HG02763 (cell line): ENCODE results near the gene COL9A2.
"Not testable (repeated sequence)": the region's sequence is repeated elsewhere in the genome, so short reads cannot be mapped to it uniquely, and the experiment has no call there.

Experiments
- ATAC-seq: cut with Tn5 transposase; IDR thresholded peaks from one replicate; pipeline ENCODE4 v1.9.1; 2021; ENCODE audit warnings: mild to moderate bottlenecking, moderate library complexity; ENCODE audit not compliant: unreplicated experiment

The COL9A2 gene

DNA sequence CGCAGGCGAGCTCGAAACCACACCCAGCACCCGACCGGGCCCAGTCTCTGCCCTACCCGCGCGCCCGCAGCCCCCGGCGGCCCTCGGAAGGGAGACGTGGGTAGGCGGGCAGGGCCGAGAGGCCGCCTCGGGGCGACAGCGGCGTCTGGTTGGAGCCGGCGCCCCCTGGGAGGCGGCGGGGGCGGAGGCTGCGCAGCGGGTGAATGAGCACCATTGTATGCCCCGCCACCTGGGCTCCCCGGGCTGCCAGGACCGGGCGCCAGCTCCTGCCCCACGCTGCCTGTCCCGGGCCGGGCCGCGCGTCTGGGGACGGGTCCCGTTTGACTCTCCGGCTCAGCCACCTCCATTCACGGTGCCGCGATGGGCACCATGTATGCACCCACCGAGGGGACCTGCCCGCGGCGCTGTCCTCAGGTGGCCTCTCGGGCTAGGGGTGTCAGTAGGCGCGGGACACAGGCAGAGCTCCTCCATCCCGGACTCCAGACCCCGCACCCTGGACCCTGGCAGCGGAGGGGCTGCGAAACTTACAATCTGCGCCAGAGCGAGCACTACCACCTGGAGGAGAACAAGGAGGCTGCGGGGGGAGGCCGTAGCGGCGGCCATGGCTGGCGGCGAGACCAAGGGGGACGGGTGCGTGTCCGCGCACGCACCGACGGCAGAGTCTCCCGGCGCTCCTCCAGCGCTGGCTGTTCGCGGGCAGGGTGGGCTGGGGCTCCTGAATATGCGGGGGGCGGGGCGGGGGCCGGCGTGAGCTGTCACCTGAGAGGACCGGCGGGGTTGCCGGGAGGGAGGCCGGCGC is at the start of gene COL9A2:
Gene COL9A2 (minus strand): TSS at position 692 of the 799 bp plus-strand sequence. CDS start 89 bp downstream, at position 603.
- ATAC-seq, result no peak

DNA sequence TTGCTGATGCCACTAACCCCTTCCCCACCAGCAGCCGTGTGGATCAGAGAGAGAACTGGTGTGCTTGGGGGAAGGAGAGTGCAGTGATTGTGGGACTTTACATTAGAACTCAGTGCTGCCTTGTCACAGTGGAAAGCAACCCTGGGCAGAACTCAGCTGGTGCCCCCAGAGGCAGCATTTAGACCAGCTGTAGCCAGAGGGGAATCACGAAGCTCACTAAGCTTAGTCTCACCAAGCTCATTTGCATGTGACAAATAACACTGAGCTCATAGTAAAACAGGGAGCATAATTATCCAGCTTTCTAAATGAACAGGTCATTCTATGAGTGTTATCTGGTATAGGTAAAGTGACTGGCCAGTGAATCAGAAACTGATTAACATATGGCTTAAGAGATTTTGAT is 46.6 kb upstream of the COL9A2 start:
- peak; percentile 82 for ATAC-seq

DNA sequence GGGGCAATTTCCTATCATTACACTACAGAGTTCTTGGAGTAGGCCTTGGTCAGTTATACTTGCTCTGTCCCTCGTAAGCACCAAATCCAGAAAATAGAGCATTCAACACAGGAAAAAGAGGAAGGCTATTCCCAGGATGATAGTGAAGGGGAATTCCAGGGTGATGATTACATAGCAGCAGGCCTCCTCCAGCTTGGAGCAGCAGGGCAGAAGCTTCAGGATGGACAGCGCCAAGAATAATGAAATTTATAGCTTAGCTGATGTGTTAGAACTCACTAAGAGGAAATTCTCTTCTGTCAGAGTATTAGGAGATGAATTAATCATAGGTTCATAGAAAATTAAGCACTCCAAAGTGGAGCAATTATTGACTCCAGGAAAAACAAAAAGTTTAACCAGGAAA is 45.6 kb upstream of the COL9A2 start:
- no peak for ATAC-seq

DNA sequence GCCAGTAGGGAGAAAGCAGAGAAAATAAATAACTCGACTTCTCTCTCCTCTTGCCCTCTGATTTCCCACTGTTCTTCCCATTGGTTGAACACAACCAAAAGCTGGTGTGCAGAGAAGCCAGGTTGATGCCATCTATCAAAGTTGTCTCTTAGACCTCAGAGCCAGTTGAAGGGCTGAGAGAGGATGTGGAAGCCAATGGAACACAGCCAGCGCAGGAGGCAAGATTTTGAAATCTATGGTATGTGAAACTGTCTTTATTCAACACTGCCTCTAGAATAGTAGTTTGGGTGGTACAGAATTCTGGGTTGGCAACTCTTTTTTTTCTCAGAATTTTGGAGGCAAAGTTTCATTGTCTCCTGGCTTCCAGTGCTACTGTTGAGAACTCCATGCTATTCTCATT is 45.1 kb upstream of the COL9A2 start:
- ATAC-seq, result no peak

DNA sequence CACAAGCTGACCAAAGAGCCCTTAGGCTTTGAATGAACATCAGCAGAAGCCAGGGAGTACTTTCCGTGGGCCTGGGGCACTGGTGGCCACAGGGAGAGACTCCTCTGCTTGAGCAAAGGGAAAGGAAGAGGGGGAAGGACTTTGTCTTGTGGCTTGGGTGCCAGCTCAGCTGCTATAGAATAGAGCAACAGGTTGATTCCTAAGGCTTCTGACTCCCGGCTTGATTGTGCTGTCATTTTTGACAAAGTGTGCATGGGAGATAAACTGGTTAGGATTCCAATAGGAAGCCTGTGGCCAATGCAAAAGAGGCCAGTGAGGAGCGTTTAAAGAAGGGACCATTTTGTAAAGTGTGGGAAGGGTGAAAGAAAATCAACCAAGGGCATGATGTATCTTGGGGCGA is 44.6 kb upstream of the COL9A2 start:
- ATAC-seq, result no peak

DNA sequence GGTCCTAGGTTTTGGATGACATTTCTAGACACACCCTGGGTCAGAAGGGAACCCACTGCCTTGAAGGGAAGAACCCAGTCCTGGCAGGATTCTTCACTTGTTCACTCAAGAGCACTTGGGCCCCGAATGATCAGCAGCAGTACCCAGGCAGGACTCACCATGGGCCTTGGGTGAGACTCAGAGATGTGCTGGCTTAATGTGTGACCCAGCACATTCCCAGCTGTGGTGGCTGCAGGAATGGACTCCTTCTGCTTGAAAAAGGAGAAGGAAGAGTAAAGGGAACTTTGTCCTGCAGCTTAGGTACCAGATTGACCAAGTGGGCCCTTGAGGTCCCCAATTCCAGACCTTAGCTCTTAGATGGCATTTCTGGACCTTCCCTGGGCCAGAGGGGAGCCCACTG is 44.1 kb upstream of the COL9A2 start:
- ATAC-seq, result no peak

DNA sequence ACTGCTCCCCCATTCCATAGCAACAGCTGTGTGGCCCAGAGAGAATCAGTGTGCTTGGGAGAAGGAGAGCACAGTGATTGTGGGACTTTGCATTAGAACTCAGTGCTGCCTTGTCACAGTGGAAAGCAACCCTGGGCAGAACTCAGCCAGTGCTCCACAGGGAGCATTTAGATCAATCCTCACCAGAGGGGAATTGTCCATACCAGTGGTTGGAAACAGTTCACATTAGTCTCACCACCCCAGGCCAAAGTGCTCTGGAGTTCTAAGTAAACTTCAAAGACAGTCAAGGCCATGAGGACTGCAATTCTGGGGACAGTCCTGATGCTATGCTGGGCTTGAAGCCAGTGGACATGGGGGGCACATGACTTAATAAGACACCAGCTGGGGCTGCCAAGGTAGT is 43.5 kb upstream of the COL9A2 start:
- no peak for ATAC-seq

DNA sequence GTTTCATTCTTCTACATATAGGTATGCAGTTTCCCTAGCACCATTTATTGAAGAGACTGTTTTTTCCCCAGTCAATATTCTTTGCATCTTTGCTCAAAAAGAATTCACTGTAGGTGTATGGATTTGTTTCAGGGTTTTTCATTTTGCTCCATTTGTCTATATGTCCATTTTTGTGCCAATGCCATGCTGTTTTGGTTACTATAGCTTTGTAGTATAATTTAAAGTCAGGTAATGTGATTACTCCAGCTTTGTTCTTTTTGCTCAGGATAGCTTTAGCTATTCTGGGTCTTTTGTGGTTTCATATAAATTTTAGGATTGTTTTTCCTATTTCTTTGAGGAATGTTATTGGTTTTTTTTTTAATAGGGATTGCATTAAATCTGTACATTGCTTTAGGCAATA is 40.5 kb upstream of the COL9A2 start:
- ATAC-seq, result no peak

DNA sequence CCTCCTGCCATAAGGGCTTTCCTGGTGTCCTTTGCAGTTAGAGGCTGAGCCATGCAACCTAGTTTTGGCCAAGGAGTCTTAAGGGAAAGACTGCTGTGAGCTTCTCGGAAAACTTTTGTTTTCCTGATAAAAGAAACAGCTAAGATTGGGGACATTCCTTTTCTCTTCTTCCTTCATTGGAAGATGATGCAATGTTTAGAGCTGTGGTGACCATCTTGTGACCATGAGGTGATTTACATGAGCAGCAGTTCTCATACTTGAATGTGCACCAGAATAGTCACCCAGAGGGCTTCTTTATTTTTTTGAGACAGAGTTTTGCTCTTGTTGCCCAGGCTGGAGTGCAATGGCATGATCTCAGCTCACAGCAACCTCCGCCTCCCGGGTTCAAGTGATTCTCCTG is 36.0 kb upstream of the COL9A2 start:
- no peak for ATAC-seq

DNA sequence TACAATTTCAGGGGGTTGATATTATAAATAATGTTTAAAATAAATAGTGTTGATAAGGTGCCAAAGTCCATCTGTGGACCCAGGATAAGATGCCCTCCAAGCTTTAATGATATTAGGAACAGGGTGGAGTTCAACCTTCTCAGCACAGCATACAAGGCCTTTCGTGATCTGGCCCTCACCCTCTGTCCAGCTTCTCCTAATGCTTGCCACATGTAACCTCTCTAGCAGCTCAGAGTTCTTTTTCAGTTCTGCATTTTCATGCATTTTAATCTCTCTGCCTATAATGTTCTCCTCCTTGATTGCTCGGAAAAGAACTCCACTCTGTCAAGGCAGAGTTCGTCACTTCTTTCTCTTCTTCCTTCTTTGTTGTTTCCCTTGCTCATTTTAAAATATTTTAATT is 35.0 kb upstream of the COL9A2 start:
- ATAC-seq, result no peak

DNA sequence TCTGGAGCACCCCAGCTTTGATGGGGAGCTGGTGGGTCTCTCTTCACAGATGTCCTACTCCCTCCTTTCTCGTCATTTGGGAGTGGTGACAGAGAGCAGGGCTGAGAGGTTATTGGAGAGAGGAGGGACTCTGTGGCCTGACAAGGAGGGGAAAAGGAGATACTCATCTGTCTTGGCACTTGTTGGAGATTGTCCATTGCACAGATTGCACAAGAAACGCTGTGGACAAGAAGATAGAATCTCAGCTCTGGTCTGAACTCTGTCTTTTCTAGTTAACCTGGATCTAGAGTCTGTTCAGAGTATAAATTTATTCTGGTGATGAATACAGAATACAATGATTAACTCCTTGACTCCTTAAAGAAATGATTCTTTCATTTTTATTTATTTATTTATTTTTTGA is 34.0 kb upstream of the COL9A2 start:
- no peak for ATAC-seq

DNA sequence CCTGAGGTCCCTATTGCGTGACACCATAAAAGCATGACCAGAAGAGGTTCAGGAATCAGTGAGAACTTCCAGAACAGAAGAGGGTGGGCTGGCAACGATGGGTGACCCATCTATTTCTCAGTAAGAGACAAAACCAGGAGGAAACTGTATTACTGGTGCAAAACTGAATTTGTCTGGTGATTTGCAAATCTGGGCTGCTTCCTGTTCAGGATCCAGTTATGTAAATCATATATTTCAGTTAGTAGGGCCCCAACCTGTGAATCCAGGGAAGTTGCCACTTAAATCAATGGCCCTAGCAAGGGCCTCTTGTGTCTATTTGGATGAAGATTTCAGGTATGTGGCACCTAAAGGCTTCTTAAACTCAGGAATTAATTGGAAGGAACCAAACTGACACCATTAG is 33.3 kb upstream of the COL9A2 start:
- ATAC-seq, result no peak

DNA sequence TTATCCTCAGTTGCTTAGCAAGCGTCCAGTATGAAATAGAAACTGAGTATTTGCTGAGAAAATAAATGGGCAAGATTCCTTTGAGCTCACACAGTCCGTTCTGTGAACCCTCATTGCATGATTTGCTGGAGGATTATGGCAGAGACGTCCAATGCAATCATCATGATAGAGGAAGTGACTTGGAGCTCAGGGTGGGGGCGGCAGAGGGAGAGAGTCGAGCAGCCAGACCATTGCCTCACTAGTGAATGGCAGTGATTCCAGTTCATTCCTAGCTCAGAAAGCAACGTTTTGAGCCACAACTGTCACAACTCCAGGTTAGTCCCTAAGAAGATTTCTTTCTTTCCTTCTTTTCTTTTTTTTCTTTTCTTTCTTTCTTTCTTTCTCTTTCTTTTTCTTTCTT is 27.5 kb upstream of the COL9A2 start:
- no peak for ATAC-seq

DNA sequence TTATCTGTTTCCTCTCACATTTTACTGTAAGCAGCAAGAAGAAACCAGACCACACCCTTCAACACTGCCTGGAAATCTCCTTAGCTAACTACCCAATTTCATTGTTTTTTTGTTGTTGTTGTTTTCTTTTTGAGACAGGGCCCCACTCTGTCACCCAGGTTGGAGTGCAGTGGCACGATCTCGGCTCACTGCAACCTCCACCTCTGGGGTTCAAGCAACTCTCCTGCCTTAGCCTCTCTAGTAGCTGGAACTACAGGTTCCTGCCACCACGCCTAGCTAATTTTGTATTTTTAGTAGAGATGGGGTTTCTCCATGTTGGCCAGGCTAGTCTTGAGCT is 25.3 kb upstream of the COL9A2 start:
- not testable (repeated sequence) for ATAC-seq

DNA sequence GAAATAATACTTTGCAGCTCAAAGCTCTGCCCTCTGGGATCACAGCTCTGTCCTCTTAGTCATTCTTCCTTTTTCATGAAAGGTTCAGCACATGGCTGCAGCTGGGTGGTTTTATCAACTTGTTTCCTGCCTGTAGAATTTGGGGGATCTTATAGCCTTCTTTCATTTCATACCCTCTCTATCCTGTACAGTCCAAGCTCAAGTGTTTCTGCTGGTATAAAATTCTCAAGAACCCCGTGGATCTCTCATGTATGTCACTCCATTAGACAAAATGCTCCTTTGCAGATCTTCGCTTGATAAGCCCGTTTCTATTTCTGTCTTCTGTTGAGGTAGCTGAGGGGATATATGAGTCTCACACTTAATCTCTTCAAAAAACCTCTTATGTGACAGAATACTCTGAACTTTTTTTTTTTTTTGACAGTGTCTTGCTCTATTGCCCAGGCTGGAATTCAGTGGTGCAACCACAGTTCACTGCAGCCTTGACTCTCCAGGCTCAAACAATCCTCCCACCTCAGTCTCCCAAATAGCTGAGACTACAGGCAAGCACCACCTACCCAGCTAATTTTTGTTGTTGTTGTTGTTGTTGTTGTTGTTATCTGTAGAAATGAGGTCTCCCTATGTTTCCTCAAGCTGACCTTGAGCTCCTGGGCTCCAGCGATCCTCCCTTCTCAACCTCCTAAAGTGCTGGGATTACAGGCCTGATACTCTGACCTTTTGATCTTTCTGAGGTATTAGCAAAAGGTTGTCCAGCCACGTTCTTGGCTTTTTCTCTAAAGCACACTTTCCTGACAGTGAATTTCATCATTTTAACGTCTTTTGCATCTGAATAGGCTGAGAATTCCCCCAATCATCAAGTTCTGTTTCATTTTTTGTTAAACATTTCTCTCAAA is 24.6 kb upstream of the COL9A2 start:
- no peak for ATAC-seq

DNA sequence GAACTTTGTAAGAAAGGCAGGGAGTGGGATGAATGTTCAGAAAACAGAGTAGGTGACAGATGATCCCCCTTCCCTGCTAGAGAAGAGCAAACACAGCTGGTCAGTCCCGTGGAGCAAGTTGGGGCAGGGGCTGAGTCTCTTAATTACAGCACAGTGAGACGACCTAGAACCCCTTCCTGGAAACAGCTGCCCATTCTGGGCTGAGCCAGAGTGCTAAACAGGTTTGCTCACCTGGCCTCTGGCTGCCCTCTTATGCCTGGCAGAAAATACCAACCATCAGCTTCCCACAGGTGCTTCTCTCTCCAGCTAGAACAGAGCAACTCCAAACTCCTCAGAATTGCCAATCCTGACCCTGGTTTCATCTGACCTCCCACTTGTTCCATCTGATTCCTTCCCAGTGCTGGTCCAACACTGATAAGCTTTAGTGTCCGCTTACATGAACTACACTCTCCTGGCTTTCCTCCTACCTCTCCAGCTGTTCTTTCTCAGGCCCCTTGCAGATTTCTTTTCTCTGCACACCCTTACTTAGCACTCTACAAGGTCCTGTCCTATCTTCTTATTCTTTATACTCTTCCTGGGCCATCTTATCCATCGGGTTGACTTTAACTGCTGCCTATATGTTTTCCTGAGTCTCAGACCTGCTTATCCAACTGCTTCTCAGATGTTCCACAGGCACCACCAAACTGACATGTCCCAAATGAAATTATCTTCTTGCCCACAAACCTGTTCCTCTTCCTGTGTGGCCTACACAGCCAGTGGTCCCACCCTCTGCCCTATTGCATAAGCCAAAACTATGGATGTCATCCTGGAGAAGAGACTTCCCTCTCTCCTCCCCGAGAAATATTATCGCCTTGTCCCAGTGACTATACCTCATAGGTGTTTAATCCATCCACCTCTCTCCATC is 22.6 kb upstream of the COL9A2 start:
- no peak for ATAC-seq

DNA sequence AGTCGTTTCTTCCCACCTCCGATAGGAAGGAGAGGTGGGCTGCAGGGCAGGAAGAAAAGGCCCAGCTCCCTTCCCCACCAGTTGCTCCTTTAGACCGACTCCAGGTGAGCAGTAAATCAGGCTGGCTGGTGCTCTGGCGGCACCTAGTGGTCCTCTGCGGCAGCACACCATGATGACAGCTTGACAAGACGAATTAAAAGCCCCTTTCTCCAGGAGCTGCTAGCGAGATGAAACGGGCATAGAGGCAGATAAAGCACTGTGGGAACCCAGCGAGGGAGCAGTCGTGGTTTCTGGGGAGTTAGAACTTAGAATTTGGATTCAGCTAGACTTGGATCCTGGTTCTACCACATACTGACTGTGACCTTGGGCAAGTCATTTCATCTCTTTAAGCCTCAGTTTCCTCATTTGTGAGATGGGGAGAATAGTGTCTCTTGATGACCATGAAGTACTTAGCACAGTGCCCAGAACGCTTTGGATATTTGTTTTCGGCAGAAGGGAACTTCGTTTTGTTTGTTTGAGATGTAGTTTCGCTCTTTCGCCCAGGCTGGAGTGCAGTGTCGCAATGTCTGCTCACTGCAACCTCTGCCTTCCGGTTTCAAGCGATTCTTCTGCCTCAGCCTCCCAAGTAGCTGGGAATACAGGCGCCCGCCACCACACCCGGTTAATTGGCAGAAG is 21.8 kb upstream of the COL9A2 start:
- ATAC-seq, result no peak

DNA sequence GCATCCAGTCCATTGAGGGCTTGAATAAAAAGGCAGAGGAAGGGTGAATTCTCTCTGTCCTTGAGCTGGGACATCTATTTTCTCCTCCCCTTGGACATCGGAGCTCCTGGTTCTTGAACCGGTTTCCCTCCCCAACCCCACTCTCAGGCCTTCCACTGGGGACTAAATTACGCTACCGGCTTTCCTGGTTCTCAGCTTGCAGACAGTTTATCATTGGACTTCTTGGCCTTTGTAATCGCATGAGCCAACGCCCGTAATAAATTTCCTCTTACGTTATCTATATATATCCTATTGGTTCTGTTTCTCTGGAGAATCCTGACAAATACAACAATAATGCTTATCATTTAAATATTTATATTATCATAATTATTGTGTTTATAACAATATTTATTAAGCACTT is 20.4 kb upstream of the COL9A2 start:
- no peak for ATAC-seq

DNA sequence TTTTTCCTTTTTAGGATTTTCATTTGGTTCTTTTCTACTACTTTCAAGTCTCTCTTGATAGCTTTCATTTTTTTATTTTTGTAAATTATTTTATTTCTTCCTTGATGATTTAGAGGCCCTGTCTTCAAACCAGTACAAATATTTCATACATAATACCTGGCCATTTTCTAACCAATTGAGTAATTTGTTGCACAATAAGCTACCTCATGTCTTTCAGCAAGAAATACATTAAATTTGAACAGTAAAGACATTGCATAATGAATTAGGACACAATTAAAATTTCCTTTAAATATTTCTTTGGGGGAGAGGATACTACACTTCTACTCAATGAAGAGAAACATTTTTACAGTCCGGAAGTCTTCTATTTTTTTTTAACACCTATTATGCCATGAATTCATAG is 15.6 kb upstream of the COL9A2 start:
- ATAC-seq, result no peak

DNA sequence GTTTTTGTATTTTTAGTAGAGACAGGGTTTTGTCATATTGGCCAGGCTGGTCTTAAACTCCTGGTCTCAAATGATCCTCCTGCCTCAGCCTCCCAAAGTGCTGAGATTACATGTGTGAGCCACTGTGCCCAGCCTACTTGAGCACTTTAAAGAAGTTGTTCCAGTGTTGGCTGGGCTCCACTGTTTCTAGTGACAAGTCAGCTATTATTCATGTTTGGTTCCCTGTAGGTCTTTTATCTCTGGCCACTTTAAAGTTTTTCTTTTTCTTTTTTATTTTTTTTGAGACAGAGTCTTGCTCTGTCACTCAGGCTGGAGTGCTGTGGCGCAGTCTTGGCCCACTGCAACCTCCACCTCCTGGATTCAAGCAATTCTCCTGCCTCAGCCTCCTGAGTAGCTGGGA is 14.3 kb upstream of the COL9A2 start:
- not testable (repeated sequence) for ATAC-seq
